HepG2 (cell line): ENCODE data around the gene GPR61. TPM values are rescaled to one million over a fixed set of nuclear protein-coding genes. Genes with fewer than 3 reads are reported as not detected.

Source experiments
- CEBPG ChIP-seq: IDR thresholded peaks from 2 replicates; pipeline ENCODE4 v1.6.1; 2016
- DR1 ChIP-seq: sonication (generic); formaldehyde crosslinking; IDR thresholded peaks from 2 replicates; pipeline ENCODE4 v1.8.0; 2021; ENCODE audit warnings: mild to moderate bottlenecking, missing genetic modification reagents, inconsistent platforms
- EP300 ChIP-seq, 3 experiments: sonication (generic) in 1 of 3; formaldehyde crosslinking in 1 of 3; IDR thresholded peaks; 2 replicates each; pipeline versions ENCODE4 v1.5.1 to v1.6.1; 2011 to 2020; ENCODE audit warnings: low read depth in 2 of 3, low read length in 2 of 3, borderline replicate concordance in 1 of 3, improper control_type of control experiment in 1 of 3, mild to moderate bottlenecking in 1 of 3, missing genetic modification reagents in 1 of 3, moderate library complexity in 1 of 3
- ESRRA ChIP-seq: sonication (generic); formaldehyde crosslinking; IDR thresholded peaks from 2 replicates; pipeline ENCODE4 v1.5.1; 2020; ENCODE audit warnings: mild to moderate bottlenecking, low read depth, missing genetic modification reagents
- FOSL2 ChIP-seq: sonication (generic); formaldehyde crosslinking; IDR thresholded peaks from 2 replicates; pipeline ENCODE4 v1.4.0; 2020; ENCODE audit warnings: missing genetic modification reagents
- GFI1 ChIP-seq: sonication (generic); formaldehyde crosslinking; IDR thresholded peaks from 2 replicates; pipeline ENCODE4 v1.5.0; 2020; ENCODE audit warnings: missing genetic modification reagents, mild to moderate bottlenecking, borderline replicate concordance
- HNF4A ChIP-seq: sonication (generic); formaldehyde crosslinking; IDR thresholded peaks from 2 replicates; pipeline ENCODE4 v1.4.0; 2020; ENCODE audit warnings: missing genetic modification reagents
- IRF2 ChIP-seq: IDR thresholded peaks from 2 replicates; pipeline ENCODE4 v1.6.1; 2018; ENCODE audit warnings: missing genetic modification reagents, missing compliant biosample characterization
- ISL2 ChIP-seq: sonication (generic); formaldehyde crosslinking; IDR thresholded peaks from 2 replicates; pipeline ENCODE4 v1.5.0; 2020; ENCODE audit warnings: missing genetic modification reagents
- NCOA2 ChIP-seq: sonication (generic); formaldehyde crosslinking; IDR thresholded peaks from 2 replicates; pipeline ENCODE4 v1.8.0; 2022; ENCODE audit warnings: inconsistent platforms
- ONECUT2 ChIP-seq: sonication (generic); formaldehyde crosslinking; IDR thresholded peaks from 2 replicates; pipeline ENCODE4 v1.4.0; 2020; ENCODE audit warnings: missing genetic modification reagents
- RARA ChIP-seq: IDR thresholded peaks from 2 replicates; pipeline ENCODE4 v1.6.1; 2016; ENCODE audit warnings: missing genetic modification reagents, missing compliant biosample characterization
- SOX6 ChIP-seq, 2 experiments: fragments of 450-650 bp in 1 of 2; sonication (generic) in 1 of 2; formaldehyde crosslinking in 1 of 2; IDR thresholded peaks; 2 replicates each; pipeline versions ENCODE4 v1.4.0 to v1.6.1; 2017 to 2020; ENCODE audit warnings: antibody characterized with exemption in 1 of 2, mild to moderate bottlenecking in 1 of 2, missing genetic modification reagents in 1 of 2
- SP5 ChIP-seq: IDR thresholded peaks from 2 replicates; pipeline ENCODE4 v1.6.1; 2016; ENCODE audit warnings: low read depth, borderline replicate concordance
- TCF7 ChIP-seq: sonication (generic); IDR thresholded peaks from 2 replicates; pipeline ENCODE4 v1.6.1; 2016; ENCODE audit warnings: antibody characterized with exemption, low read depth
- polyA plus RNA-seq, 8 experiments: library from polyadenylated mRNA; depleted of rRNA in 3 of 8; stranded (reverse) in 7 of 8; unstranded in 1 of 8; fragments of >200 nt; fragmentation: Illumina TruSeq in 4 of 8; extraction: Trizol in 4 of 8; gene quantifications; 2 replicates each; pipeline versions ENCODE4 v1.2.1 to v1.2.3, GENCODE V29; 2011 to 2016; ENCODE audit warnings: low read depth in 4 of 8, missing spikeins in 1 of 8, mixed read lengths in 1 of 8; ENCODE audit not compliant: insufficient read depth in 1 of 8
- total RNA-seq, 5 experiments: library from RNA; depleted of rRNA; stranded (reverse); fragments of >200 nt; fragmentation: Illumina TruSeq; extraction: Trizol; gene quantifications; 2 replicates each; pipeline ENCODE4 v1.2.3, GENCODE V29; 2016; ENCODE audit warnings: low read depth in 1 of 5
- TF ChIP-seq, protein P1 (sequence below): sonication (generic); formaldehyde crosslinking; IDR thresholded peaks from 2 replicates; pipeline ENCODE4 v1.5.1; 2020; ENCODE audit warnings: mild to moderate bottlenecking, missing genetic modification reagents, borderline replicate concordance
- TF ChIP-seq, protein P2 (sequence below): sonication (generic); formaldehyde crosslinking; IDR thresholded peaks from 2 replicates; pipeline ENCODE4 v1.5.0; 2020; ENCODE audit warnings: mild to moderate bottlenecking, missing genetic modification reagents, borderline replicate concordance
- TF ChIP-seq, protein P3 (sequence below): sonication (generic); formaldehyde crosslinking; IDR thresholded peaks from 2 replicates; pipeline ENCODE4 v1.4.0; 2020; ENCODE audit warnings: missing genetic modification reagents, borderline replicate concordance
- TF ChIP-seq, protein P4 (sequence below): sonication (generic); formaldehyde crosslinking; IDR thresholded peaks from 2 replicates; pipeline ENCODE4 v1.9.0; 2021; ENCODE audit warnings: missing genetic modification reagents, borderline replicate concordance

GPR61 gene
- total and polyA plus RNA-seq, 2 of the 13 experiments (the other 11 are each of a cell fraction or from before 2014, with no cell fraction given), result not detected

DNA sequence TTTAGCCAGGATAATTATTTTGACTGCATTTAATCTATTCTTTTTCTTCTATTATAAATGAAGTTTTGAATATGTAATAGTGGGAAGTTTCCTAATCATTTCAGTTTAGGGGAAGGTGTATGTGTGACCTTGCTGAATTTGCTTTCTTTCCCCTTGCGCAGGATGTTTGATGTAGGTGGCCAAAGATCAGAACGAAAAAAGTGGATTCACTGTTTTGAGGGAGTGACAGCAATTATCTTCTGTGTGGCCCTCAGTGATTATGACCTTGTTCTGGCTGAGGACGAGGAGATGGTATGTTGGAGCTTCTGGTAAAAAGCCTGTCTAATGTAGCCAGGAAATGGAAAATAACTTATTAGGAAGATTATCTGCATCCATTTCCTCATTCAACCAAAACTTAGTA, 46.4 kb downstream of the GPR61 start (continued):
- TF ChIP-seq, protein P1, sequence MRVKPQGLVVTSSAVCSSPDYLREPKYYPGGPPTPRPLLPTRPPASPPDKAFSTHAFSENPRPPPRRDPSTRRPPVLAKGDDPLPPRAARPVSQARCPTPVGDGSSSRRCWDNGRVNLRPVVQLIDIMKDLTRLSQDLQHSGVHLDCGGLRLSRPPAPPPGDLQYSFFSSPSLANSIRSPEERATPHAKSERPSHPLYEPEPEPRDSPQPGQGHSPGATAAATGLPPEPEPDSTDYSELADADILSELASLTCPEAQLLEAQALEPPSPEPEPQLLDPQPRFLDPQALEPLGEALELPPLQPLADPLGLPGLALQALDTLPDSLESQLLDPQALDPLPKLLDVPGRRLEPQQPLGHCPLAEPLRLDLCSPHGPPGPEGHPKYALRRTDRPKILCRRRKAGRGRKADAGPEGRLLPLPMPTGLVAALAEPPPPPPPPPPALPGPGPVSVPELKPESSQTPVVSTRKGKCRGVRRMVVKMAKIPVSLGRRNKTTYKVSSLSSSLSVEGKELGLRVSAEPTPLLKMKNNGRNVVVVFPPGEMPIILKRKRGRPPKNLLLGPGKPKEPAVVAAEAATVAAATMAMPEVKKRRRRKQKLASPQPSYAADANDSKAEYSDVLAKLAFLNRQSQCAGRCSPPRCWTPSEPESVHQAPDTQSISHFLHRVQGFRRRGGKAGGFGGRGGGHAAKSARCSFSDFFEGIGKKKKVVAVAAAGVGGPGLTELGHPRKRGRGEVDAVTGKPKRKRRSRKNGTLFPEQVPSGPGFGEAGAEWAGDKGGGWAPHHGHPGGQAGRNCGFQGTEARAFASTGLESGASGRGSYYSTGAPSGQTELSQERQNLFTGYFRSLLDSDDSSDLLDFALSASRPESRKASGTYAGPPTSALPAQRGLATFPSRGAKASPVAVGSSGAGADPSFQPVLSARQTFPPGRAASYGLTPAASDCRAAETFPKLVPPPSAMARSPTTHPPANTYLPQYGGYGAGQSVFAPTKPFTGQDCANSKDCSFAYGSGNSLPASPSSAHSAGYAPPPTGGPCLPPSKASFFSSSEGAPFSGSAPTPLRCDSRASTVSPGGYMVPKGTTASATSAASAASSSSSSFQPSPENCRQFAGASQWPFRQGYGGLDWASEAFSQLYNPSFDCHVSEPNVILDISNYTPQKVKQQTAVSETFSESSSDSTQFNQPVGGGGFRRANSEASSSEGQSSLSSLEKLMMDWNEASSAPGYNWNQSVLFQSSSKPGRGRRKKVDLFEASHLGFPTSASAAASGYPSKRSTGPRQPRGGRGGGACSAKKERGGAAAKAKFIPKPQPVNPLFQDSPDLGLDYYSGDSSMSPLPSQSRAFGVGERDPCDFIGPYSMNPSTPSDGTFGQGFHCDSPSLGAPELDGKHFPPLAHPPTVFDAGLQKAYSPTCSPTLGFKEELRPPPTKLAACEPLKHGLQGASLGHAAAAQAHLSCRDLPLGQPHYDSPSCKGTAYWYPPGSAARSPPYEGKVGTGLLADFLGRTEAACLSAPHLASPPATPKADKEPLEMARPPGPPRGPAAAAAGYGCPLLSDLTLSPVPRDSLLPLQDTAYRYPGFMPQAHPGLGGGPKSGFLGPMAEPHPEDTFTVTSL (CRISPR knock-in tag), result peak; percentile 84; the same call in 1 of the 2 replicates
- TF ChIP-seq, protein P2, sequence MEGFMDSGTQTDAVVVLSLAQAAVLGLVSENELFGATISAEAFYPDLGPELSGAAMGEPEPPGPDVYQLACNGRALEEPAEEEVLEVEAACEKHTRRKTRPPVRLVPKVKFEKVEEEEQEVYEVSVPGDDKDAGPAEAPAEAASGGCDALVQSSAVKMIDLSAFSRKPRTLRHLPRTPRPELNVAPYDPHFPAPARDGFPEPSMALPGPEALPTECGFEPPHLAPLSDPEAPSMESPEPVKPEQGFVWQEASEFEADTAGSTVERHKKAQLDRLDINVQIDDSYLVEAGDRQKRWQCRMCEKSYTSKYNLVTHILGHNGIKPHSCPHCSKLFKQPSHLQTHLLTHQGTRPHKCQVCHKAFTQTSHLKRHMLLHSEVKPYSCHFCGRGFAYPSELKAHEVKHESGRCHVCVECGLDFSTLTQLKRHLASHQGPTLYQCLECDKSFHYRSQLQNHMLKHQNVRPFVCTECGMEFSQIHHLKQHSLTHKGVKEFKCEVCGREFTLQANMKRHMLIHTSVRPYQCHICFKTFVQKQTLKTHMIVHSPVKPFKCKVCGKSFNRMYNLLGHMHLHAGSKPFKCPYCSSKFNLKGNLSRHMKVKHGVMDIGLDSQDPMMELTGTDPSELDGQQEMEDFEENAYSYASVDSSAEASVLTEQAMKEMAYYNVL (CRISPR knock-in tag), result peak; percentile 54; the same call in 1 of the 2 replicates
- peak; percentile 79 for TF ChIP-seq ISL2 (CRISPR knock-in tag)
- TF ChIP-seq TCF7, result peak; percentile 50; the same call in 1 of the 2 replicates
- TF ChIP-seq, protein P3, sequence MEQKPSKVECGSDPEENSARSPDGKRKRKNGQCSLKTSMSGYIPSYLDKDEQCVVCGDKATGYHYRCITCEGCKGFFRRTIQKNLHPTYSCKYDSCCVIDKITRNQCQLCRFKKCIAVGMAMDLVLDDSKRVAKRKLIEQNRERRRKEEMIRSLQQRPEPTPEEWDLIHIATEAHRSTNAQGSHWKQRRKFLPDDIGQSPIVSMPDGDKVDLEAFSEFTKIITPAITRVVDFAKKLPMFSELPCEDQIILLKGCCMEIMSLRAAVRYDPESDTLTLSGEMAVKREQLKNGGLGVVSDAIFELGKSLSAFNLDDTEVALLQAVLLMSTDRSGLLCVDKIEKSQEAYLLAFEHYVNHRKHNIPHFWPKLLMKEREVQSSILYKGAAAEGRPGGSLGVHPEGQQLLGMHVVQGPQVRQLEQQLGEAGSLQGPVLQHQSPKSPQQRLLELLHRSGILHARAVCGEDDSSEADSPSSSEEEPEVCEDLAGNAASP (CRISPR knock-in tag), result peak; percentile 28; the same call in 1 of the 2 replicates
- TF ChIP-seq HNF4A (CRISPR knock-in tag), result peak; percentile 89
- peak in 1 of 2 experiments; percentile 67; a peak in 2 of 4 replicates for TF ChIP-seq EP300 (IDR thresholded peaks at IDR 0.05; ENCODE audit: low read depth in 2 of 2, low read length in 2 of 2)
- no peak; the same call in 1 of the 2 replicates for TF ChIP-seq EP300 (CRISPR knock-in tag; IDR thresholded peaks at IDR 0.05; ENCODE audit: borderline replicate concordance)
- no peak for TF ChIP-seq DR1 (CRISPR knock-in tag)
- 0 out of 2 replicates have a peak, but pooled peaks have one; percentile 14 for TF ChIP-seq FOSL2
- TF ChIP-seq SOX6 (IDR thresholded peaks at IDR 0.05), result no peak
- TF ChIP-seq SOX6 (CRISPR knock-in tag; IDR thresholded peaks at IDR 0.05), result peak; percentile 86
- peak; percentile 65 for TF ChIP-seq NCOA2 (CRISPR knock-in tag)
- TF ChIP-seq IRF2 (CRISPR knock-in tag), result peak; percentile 40; the same call in 1 of the 2 replicates
- peak; percentile 28; the same call in 1 of the 2 replicates for TF ChIP-seq SP5 (CRISPR knock-in tag)
- TF ChIP-seq RARA, result peak; percentile 38; the same call in 1 of the 2 replicates
- peak; percentile 64 for TF ChIP-seq CEBPG
- TF ChIP-seq GFI1 (CRISPR knock-in tag), result peak; percentile 69
- peak; percentile 97 for TF ChIP-seq ESRRA (CRISPR knock-in tag)
- TF ChIP-seq ONECUT2, result 0 out of 2 replicates have a peak, but pooled peaks have one; percentile 13
- TF ChIP-seq, protein P4, sequence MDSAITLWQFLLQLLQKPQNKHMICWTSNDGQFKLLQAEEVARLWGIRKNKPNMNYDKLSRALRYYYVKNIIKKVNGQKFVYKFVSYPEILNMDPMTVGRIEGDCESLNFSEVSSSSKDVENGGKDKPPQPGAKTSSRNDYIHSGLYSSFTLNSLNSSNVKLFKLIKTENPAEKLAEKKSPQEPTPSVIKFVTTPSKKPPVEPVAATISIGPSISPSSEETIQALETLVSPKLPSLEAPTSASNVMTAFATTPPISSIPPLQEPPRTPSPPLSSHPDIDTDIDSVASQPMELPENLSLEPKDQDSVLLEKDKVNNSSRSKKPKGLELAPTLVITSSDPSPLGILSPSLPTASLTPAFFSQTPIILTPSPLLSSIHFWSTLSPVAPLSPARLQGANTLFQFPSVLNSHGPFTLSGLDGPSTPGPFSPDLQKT (CRISPR knock-in tag), result no peak
